GM19372 (cell line): Measurements from ENCODE around the gene KCNQ1OT1.

Experiments
- ATAC-seq: cut with Tn5 transposase; IDR thresholded peaks from one replicate; pipeline ENCODE4 v1.9.1; 2021; ENCODE audit warnings: mild to moderate bottlenecking, low read depth, moderate library complexity; ENCODE audit not compliant: unreplicated experiment

The KCNQ1OT1 gene

GRCh38 chr11:2562890-2563212, 136.9 kb downstream of the KCNQ1OT1 start:
- ATAC-seq, result no peak

- ATAC-seq, result no peak
Observed at GRCh38 chr11:2561696-2562581, 137.9 kb downstream of the KCNQ1OT1 start.

- no peak for ATAC-seq
Observed at GRCh38 chr11:2559527-2560311, 140.1 kb downstream of the KCNQ1OT1 start.

- no peak for ATAC-seq
Observed at GRCh38 chr11:2558861-2559526, 140.8 kb downstream of the KCNQ1OT1 start.

- ATAC-seq, result no peak
Observed at GRCh38 chr11:2558397-2558796, 141.4 kb downstream of the KCNQ1OT1 start.
